ENCODE data around the gene IGSF22.

GRCh38 chr11:18769802-18770456 is 43.9 kb upstream of the IGSF22 start:
- TF ChIP-seq POLR2AphosphoS5 (IDR thresholded peaks at IDR 0.05) = no peak
- TF ChIP-seq POLR2A (IDR thresholded peaks at IDR 0.05; ENCODE audit: low read depth) = no peak
- no peak for TF ChIP-seq CTCF (IDR thresholded peaks at IDR 0.05)
- no peak for TF ChIP-seq EP300 (IDR thresholded peaks at IDR 0.05)
